DND-41 (cell line): ENCODE results near the gene MYEOV.

Experiments
- ATAC-seq: fragments of 200-7000 bp; cut with Tn5 transposase; 3 replicates; pipeline ENCODE4 v1.9.1; 2021; ENCODE audit warnings: low read depth; ENCODE audit not compliant: insufficient read depth
- DNase-seq: peaks from one replicate; pipeline ENCODE4 v3.0.0-alpha.2; 2020
- H2AFZ ChIP-seq: 2 replicates; pipeline ENCODE4 v1.6.0; 2012; ENCODE audit warnings: low read depth, low read length
- H3K27ac ChIP-seq: 2 replicates; pipeline ENCODE4 v1.5.1; 2012; ENCODE audit warnings: low read length, inconsistent platforms
- H3K27me3 ChIP-seq: fragments of 200-600 bp; sonication (generic); 2 replicates; pipeline ENCODE4 v1.6.0; 2012; ENCODE audit warnings: low read length, mild to moderate bottlenecking, inconsistent platforms; ENCODE audit not compliant: insufficient read depth, poor library complexity
- H3K36me3 ChIP-seq: 2 replicates; pipeline ENCODE4 v1.5.1; 2012; ENCODE audit warnings: low read length, inconsistent platforms; ENCODE audit not compliant: insufficient read depth
- H3K4me1 ChIP-seq: 2 replicates; pipeline ENCODE4 v1.5.1; 2012; ENCODE audit warnings: mild to moderate bottlenecking, low read length; ENCODE audit not compliant: insufficient read depth
- H3K4me2 ChIP-seq: 2 replicates; pipeline ENCODE4 v1.6.0; 2012; ENCODE audit warnings: mild to moderate bottlenecking, moderate library complexity, low read length, inconsistent platforms; ENCODE audit not compliant: insufficient read depth
- H3K4me3 ChIP-seq, 2 experiments: fragments of 200-600 bp in 1 of 2; shearing (Covaris generic) in 1 of 2; 2 replicates each; pipeline ENCODE4 v1.5.1; 2012 to 2016; ENCODE audit warnings: inconsistent platforms in 2 of 2, low read length in 2 of 2, mild to moderate bottlenecking in 2 of 2, low read depth in 1 of 2, moderate library complexity in 1 of 2
- H3K79me2 ChIP-seq: 2 replicates; pipeline ENCODE4 v1.6.0; 2012; ENCODE audit warnings: low read length, inconsistent platforms; ENCODE audit not compliant: insufficient read depth
- H3K9ac ChIP-seq: 2 replicates; pipeline ENCODE4 v1.6.0; 2012; ENCODE audit warnings: low read depth, mild to moderate bottlenecking, inconsistent platforms, low read length, moderate library complexity
- H3K9me3 ChIP-seq: 2 replicates; pipeline ENCODE4 v1.5.1; 2012; ENCODE audit warnings: low read length, moderate library complexity, mild to moderate bottlenecking, inconsistent platforms; ENCODE audit not compliant: insufficient read depth, severe bottlenecking
- H4K20me1 ChIP-seq: 2 replicates; pipeline ENCODE4 v1.6.0; 2012; ENCODE audit warnings: low read length; ENCODE audit not compliant: insufficient read depth
- CTCF ChIP-seq: IDR thresholded peaks from 2 replicates; pipeline ENCODE4 v1.5.1; 2012; ENCODE audit warnings: borderline replicate concordance, low read length, moderate library complexity, mild to moderate bottlenecking; ENCODE audit not compliant: poor library complexity, severe bottlenecking; ENCODE audit errors: extremely low read depth
- EZH2 ChIP-seq: IDR thresholded peaks from 3 replicates; pipeline ENCODE4 v1.6.1; 2012; ENCODE audit warnings: borderline replicate concordance, low read depth, mild to moderate bottlenecking, moderate library complexity, low read length, inconsistent platforms; ENCODE audit not compliant: severe bottlenecking

MYEOV gene

GRCh38 chr11:69286374-69287371 lies 7.3 kb upstream of the MYEOV start:
- no peaks in the 10 kb centered on the region for H3K36me3 ChIP-seq
- ATAC-seq (no peak), DNase-seq (no peak)
- no peaks in the 10 kb centered on the region for H3K4me1 ChIP-seq
- no peaks in the 10 kb centered on the region for H3K9me3 ChIP-seq
- no peaks in the 10 kb centered on the region for H4K20me1 ChIP-seq
- no peak overlapping the region for H3K4me3 ChIP-seq
- TF ChIP-seq CTCF (no peak), EZH2 (no peak)
- no peaks in the 10 kb centered on the region for H3K27me3 ChIP-seq
- H2AFZ ChIP-seq, result no peak overlapping the region
- no peak overlapping the region for H3K4me2 ChIP-seq
- no peak overlapping the region for H3K27ac ChIP-seq
- no peaks in the 10 kb centered on the region for H3K79me2 ChIP-seq
- no peak overlapping the region for H3K9ac ChIP-seq

GRCh38 chr11:69287968-69288882 lies 5.7 kb upstream of the MYEOV start:
- no peak for DNase-seq
- Histone ChIP-seq H3K4me2 (no peak overlapping the region), H2AFZ (no peak overlapping the region), H3K9me3 (no peaks in the 10 kb centered on the region), H3K4me1 (no peaks in the 10 kb centered on the region), H3K4me3 (no peak overlapping the region), H3K27me3 (no peaks in the 10 kb centered on the region), H3K9ac (no peak overlapping the region), H3K27ac (no peak overlapping the region), H3K36me3 (no peaks in the 10 kb centered on the region), H4K20me1 (no peaks in the 10 kb centered on the region; the same call in 1 of the 2 replicates), H3K79me2 (no peaks in the 10 kb centered on the region)
- TF ChIP-seq EZH2 (no peak), CTCF (no peak)
- ATAC-seq, result no peak

DNA sequence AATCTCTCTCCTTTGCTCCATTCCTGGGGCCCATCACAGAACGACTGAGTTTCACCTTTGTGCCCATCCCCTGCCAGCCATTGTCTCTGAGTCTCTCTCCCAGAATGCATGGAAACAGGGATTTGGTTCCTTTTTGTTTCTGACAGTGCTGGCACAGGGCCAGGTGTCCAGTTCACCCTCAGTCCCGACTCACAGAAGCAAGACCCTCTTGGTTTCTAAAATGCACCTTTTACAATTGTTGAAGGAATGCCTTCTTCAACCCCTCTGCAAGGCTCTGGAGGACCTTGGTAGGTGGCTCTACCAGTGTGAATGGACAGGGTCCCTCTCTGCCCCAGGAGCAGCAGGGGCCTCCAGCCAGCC lies 5.1 kb upstream of the MYEOV start:
- Histone ChIP-seq H3K27me3 (no peaks in the 10 kb centered on the region), H3K79me2 (no peaks in the 10 kb centered on the region), H3K9ac (no peak overlapping the region), H3K9me3 (no peaks in the 10 kb centered on the region), H3K4me1 (no peaks in the 10 kb centered on the region), H2AFZ (no peak overlapping the region), H3K4me2 (no peak overlapping the region), H3K27ac (no peak overlapping the region), H3K4me3 (no peak overlapping the region), H3K36me3 (no peaks in the 10 kb centered on the region), H4K20me1 (no peaks in the 10 kb centered on the region; the same call in 1 of the 2 replicates)
- DNase-seq, result no peak
- no peak for TF ChIP-seq CTCF
- TF ChIP-seq EZH2, result no peak
- ATAC-seq, result no peak
